Mucosa of descending colon (tissue), 3 donors: ENCODE data around the gene FAM237B. TPM values are rescaled to one million over a fixed set of nuclear protein-coding genes. Genes with fewer than 3 reads are reported as not detected.
"Not testable (repeated sequence)": the region's sequence is repeated elsewhere in the genome, so short reads cannot be mapped to it uniquely, and the experiment has no call there.

Source experiments
- ATAC-seq: fragments of 200-7000 bp; cut with Tn5 transposase; one replicate; pipeline ENCODE4 v1.9.1; 2020; ENCODE audit warnings: mild to moderate bottlenecking, moderate library complexity
- DNase-seq, 3 donors: peaks; one replicate each; pipeline ENCODE4 v3.0.0-alpha.2; 2020
- H3K36me3 ChIP-seq: fragments of 200-600 bp; one replicate; pipeline ENCODE4 v1.8.0; 2021; ENCODE audit warnings: low read depth, mild to moderate bottlenecking
- H3K4me1 ChIP-seq: fragments of 200-600 bp; one replicate; pipeline ENCODE4 v1.8.0; 2021; ENCODE audit warnings: low read depth, mild to moderate bottlenecking
- H3K4me3 ChIP-seq: fragments of 200-600 bp; one replicate; pipeline ENCODE4 v1.8.0; 2021; ENCODE audit warnings: mild to moderate bottlenecking
- H3K9me3 ChIP-seq: fragments of 200-600 bp; one replicate; pipeline ENCODE4 v1.8.0; 2021; ENCODE audit warnings: mild to moderate bottlenecking
- intact Hi-C, 2 donors: fragments of 100-400 bp; cut with DNase I in 1 of 2; cut with micrococcal nuclease in 1 of 2; formaldehyde crosslinking; loops; one replicate each; pipeline versions ENCODE4 v1.11.0 to v1.11.1; 2022; cut with DNase I, micrococcal nuclease
- total RNA-seq, 3 donors: library from RNA; stranded (reverse); fragmentation: NEBNext Ultra II Directional in 2 of 3; extraction: Animal tissue kit (Norgen Biotek cat#: 25700) in 2 of 3; gene quantifications; one replicate each; pipeline versions ENCODE4 v1.2.1 to v1.2.4, GENCODE V29; 2021 to 2023
- TF ChIP-seq, protein P1 (sequence below): fragments of 200-600 bp; IDR thresholded peaks from one replicate; pipeline ENCODE4 v1.8.0; 2022; ENCODE audit warnings: antibody characterized with exemption, mild to moderate bottlenecking
- donor health status: DM: no; HTN: no; CAD: no; lungs with moderate emphysema.
- donor health status: DM: no; HTN: no; CAD: no.
- donor health status: DM: no; HTN: yes; CAD: no.

The FAM237B gene
- total RNA-seq, 3 donors from 2014 or later = not detected

DNA sequence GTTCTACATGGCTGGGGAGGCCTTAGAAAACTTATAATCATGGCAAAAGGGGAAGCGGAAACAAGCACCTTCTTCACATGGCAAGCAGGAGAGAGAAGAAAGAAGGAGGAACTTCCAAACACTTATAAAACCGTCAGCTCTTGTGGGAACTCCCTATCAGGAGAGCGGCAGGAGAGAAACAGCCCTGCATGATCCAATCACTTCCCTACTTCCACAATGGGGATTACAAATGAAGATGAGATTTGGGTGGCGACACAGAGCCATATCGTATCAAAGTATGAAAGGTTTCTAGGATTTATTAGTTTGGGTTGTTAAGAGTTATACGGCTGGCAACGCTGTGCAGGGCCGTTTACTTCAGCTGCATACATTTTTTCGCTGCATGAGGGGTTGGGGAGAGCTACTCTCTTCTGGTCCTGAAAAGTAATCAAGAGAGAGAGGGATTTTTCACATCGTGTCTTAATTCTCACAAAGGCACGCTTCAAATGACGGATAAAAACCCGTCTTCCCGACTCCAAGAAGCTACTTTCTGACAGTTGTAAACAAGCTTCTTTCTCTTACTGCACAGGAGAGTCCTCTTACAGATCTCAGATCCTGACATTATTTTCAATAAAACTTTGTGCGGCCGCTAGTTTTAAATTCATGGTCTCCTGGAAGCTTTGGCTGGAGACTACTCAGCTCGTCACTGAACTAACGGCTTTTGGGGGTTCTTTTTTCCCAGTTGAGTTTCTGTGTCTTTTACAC is 24.7 kb upstream of the FAM237B start:
- TF ChIP-seq, protein P1, sequence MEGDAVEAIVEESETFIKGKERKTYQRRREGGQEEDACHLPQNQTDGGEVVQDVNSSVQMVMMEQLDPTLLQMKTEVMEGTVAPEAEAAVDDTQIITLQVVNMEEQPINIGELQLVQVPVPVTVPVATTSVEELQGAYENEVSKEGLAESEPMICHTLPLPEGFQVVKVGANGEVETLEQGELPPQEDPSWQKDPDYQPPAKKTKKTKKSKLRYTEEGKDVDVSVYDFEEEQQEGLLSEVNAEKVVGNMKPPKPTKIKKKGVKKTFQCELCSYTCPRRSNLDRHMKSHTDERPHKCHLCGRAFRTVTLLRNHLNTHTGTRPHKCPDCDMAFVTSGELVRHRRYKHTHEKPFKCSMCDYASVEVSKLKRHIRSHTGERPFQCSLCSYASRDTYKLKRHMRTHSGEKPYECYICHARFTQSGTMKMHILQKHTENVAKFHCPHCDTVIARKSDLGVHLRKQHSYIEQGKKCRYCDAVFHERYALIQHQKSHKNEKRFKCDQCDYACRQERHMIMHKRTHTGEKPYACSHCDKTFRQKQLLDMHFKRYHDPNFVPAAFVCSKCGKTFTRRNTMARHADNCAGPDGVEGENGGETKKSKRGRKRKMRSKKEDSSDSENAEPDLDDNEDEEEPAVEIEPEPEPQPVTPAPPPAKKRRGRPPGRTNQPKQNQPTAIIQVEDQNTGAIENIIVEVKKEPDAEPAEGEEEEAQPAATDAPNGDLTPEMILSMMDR = no peak
- Histone ChIP-seq H3K36me3 (no peaks in the 10 kb centered on the region), H3K4me1 (peaks cover 9% of the 10 kb centered on the region), H3K9me3 (no peaks in the 10 kb centered on the region), H3K4me3 (peak overlapping the region; percentile 71)
- DNase-seq (peak in 1 of 3 donors; percentile 60), ATAC-seq (peak; percentile 70)
- intact Hi-C loops = no loop called here

DNA sequence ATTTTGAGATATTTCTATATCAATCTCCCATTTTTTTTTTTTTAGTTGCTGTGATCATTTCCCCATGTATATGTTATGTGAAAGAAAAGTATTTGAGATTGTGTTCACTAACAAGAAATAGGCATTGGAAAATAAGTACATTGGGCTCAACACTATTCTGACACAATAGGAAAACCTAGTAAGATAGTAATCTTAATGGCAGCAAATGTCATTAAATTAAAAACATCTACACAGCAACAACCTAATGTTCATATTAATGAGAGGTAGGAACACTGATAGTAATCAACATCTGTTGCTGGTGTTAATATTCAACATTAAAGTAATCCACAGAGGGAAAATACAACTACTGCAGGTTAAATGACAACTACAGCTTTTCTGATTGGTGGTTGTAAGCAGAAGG is 23.9 kb upstream of the FAM237B start:
- no peaks in the 10 kb centered on the region for H3K9me3 ChIP-seq
- H3K36me3 ChIP-seq = no peaks in the 10 kb centered on the region
- TF ChIP-seq, protein P1 = no peak
- H3K4me3 ChIP-seq = no peak overlapping the region
- peaks cover 9% of the 10 kb centered on the region for H3K4me1 ChIP-seq
- intact Hi-C loops = no loop called here
- ATAC-seq (no peak), DNase-seq (no peak)

DNA sequence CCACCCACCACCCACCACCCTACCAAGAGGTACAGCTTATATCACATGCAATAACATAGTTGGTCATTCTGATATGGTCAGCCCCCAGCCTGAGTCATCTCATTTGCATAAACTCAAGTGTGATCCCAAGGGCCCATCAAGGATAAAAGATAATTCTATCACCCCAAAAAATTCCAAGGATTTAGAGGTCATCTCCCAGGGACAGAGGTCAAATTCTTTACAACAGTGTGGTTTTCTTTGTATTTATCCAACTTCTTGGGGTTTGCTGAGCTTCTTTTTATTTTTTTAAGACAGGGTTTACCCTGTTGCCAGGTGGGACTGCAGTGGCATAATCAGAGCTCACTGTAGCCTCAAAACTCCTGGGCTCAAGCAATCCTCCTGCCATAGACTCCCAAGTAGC is 16.0 kb upstream of the FAM237B start:
- H3K9me3 ChIP-seq = no peaks in the 10 kb centered on the region
- H3K4me1 ChIP-seq = no peaks in the 10 kb centered on the region
- no peak overlapping the region for H3K4me3 ChIP-seq
- intact Hi-C loops = no loop called here
- no peaks in the 10 kb centered on the region for H3K36me3 ChIP-seq
- TF ChIP-seq, protein P1 = no peak
- DNase-seq (no peak), ATAC-seq (no peak)

GRCh38 chr7:90334926-90335325 is 13.8 kb upstream of the FAM237B start:
- H3K4me3 ChIP-seq, DNase-seq, ATAC-seq, H3K36me3 ChIP-seq, H3K9me3 ChIP-seq, H3K4me1 ChIP-seq, intact Hi-C loops: not testable (repeated sequence)

DNA sequence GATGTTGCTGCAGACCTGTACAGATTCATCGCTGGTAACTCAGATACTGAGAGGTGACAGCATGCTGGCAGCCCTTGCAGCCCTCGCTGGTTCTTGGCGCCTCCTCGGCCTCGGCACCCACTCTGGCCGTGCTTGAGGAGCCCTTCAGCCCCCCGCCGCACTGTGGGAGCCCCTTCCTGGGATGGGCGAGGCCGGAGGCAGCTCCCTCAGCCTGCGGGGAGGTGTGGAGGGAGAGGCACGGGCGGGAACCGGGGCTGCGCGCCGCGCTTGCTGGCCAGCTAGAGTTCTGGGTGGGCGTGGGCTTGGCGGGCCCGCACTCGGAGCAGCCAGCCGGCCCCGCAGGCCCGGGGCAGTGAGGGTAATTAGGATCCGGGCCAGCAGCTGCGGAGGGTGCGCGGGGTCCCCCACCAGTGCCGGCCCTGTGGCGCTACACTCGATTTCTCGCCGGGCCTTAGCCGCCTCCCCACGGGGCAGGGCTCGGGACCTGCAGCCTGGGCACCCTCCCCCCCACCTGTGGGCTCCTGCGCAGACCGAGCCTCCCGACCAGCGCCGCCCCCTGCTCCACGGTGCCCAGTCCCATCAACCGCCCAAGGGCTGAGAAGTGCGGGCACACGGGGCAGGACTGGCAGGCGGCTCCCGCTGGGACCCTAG is 13.2 kb upstream of the FAM237B start:
- intact Hi-C loops = no loop called here

DNA sequence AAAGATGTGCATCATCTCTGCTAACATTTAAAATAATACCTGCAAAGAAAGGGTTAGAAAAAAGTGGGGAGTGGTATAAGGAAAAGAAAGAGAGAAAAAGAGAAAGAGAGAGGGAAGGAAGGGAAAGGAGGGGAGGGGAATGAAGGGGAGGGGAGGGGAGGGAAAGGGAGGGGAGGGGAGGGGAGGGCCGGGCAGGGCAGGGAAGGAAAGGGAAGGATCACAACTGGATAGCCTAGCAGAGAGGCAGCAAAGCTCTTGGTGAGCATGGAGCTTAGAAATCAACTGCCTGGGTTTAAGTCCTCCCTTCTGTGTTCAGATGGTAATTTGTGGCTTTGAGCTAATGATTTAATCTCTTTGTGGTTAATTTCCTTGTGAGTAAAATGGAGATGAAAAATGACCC is 5.4 kb upstream of the FAM237B start:
- Histone ChIP-seq H3K4me1 (no peaks in the 10 kb centered on the region), H3K4me3 (no peak overlapping the region), H3K36me3 (no peaks in the 10 kb centered on the region), H3K9me3 (no peaks in the 10 kb centered on the region)
- intact Hi-C loops = no loop called here
- no peak for ATAC-seq
- DNase-seq = no peak
- TF ChIP-seq, protein P1 = no peak

More for the DNA sequence above, 13.2 kb upstream of the FAM237B start:
- no peaks in the 10 kb centered on the region for H3K36me3 ChIP-seq
- TF ChIP-seq, protein P1 = no peak
- no peak for DNase-seq
- H3K9me3 ChIP-seq = no peaks in the 10 kb centered on the region
- H3K4me3 ChIP-seq = no peak overlapping the region
- H3K4me1 ChIP-seq = no peaks in the 10 kb centered on the region
- no peak for ATAC-seq
